T-helper 22 cell (primary cell): ENCODE results near the gene SLC26A4.

Source experiments
- DNase-seq: peaks from one replicate; pipeline ENCODE4 v3.0.0-alpha.2; 2020; ENCODE audit warnings: low read depth

The SLC26A4 gene

DNA sequence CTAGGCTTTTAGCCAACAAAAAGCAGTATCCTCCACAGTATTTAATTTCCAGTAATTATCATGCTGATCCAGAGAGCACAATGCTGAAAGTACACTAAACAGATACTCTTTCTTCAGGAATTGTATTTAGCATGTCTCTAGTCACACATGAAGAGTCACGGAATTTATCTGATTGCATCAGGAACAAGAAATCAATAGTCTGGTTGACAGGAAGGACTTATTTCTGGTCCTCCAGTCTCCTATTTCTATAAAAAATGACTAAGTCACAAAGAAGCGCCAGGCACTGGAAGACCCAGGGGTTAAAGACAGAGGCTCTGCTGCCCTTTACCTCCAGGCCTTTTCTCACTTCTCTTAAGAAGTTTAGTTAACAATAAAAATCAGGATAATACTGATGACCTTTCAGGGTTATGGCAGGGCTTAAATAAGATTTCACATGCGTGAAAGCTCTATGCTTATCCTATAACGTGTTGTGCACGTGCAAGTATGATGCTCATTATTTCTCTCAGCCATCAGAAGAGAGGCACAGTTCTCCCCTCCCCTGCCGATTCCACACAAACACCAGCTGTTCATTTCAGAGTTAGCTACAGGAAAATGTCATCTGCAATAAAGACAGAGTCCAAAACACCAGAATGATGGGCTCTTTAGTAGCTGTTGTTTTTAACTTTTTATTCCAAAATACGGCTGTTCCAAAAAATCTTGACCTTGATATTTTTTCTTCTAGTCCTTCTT, 36.9 kb downstream of the SLC26A4 start:
- DNase-seq, result no peak

DNA sequence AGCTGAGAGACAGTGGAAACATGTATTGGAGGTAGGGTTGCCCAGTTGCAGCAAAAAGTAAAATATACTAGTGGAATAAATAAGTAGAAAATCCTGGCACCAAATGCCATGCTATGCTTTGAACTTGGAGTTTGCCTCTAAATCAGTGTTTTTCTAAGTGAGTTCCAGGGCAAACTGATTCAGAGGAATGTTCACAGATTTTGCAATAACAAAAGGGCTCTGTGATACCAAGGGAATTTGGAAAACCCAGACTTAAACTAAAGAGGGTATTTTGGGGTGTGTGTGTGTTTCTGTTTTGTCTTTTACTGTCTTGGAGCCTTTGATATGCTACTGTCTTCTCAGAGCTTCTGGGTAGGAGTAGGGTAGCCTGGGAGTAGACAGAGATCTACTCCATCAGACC, 39.9 kb downstream of the SLC26A4 start:
- DNase-seq, result no peak

DNA sequence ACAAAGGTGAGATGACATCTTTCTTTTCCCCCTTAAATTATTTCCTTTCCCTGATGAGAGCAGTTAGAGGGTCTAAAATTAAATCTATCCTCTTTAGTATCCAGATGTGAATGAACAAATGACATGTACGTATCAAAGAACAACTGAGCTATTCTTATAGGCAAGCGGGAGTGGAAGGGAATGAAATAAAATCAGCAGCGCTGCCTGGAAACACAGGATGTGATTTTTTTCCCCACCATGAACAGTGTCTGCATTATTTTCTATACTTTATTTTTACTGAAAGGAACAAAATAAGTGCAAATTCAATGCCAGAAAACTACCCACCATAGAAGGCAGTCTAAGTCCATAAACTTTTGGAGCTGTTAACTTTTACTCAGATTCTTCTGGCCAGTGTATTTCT, 40.6 kb downstream of the SLC26A4 start:
- DNase-seq, result no peak

DNA sequence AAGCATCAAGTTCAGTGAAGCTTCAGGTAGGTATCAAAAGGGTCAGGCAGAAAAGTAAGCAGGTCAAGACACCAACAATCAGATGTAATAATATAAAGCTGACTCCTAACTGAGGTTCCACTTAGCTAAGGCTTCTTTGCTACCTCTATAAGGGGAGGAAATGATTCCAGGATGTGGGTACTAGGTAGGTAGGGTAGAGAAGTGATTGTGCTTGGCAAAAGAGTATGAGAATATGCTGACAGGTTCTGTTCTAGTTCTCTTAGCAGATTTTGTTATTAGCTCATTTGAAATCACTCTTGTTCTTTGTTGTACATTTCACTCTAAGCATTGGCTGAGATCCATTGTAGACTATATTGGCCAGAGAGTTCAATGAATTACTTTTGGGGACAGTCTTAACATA, 42.6 kb downstream of the SLC26A4 start:
- DNase-seq, result no peak

DNA sequence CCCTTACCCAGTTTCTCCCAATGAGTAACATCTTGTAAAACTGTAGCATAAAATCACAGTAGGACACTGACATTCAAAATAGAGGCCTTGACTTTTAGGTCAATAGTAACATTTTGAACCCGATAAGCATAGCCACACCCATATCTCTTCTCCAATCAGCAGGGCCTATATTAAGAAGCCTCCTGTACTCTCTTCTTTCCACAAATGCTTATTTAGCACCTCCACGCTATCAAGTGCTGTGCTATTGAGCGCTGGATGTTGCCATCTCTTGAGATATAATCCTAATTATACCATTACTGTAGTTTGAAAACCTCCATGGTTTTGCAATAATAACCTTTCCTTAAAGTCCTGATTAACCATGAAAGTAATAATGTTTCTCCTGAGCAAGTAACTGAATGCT, 43.2 kb downstream of the SLC26A4 start:
- no peak for DNase-seq

DNA sequence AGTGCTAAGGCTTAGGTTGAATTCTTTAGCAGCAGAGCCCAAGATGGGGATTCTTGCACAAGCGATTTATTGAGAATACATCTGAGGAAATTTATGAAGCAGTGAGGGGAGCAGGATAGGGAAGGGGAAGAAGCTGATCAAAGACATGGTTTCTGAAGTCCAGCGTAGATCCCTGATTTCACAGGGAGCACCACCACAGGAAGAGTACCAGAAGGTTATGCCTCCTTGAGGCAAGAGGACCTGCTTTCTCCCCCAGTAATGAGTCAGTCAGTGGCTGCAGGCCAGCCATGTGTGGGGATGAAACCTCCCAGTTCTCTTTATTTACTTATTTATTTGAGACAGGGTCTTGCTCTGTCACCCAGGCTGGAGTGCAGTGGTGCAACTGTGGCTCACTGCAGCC, 48.3 kb downstream of the SLC26A4 start:
- DNase-seq, result no peak

DNA sequence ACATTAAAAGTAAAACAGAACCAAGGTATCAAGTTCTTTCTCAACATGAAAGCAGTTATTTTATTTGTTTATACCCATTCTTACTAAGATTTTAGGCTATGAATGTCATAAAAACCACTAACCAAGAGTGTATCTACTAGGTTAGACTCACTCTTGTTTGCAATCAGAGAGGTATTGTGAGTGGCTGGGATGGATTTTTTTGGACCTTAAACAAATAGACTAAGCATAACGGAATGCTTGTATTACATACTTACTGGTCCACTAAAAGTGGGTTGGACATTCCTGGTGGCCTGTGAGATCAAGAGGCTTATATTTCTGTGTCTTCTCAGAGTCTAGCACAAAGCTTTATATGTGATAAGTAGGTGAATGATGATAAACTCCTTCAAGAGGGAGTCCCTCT, 50.7 kb downstream of the SLC26A4 start:
- DNase-seq, result no peak

DNA sequence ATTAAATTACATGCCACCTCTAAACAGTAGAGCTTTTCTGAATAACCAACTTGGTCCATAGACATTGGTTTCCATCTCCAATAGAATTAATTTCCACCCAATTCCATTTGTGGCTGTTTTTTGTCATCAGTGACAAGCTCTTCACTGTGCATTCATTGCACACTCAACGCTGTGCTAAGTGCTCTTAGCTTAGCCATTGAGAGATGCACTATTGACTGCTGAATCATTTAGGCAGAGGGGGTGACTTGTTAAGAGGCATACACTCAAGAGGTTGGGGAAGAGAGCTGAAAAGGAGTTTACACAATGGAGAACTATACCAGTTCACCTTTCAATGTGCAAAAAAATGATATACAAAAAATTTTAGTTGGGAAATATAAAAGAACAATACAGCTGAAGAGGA, 51.4 kb downstream of the SLC26A4 start:
- DNase-seq, result no peak

DNA sequence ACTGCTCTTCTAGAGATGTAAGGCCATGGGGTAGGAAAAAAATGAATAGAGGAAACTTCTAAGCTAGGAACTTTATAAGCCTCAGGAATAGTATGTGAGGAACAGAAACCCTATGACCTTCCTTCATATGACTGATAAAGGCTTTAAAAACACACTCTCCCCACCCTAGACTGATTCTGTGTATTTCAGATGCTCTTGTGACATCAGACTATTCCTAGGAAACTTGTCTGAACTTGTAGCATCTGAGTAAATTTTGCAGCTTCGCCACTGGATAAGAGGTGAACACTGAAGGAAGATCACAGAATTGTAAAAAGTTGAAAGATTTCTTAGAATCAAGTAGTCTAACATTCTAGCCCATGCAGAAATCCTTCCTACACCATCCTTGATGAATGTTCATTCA, 52.3 kb downstream of the SLC26A4 start:
- DNase-seq, result no peak

DNA sequence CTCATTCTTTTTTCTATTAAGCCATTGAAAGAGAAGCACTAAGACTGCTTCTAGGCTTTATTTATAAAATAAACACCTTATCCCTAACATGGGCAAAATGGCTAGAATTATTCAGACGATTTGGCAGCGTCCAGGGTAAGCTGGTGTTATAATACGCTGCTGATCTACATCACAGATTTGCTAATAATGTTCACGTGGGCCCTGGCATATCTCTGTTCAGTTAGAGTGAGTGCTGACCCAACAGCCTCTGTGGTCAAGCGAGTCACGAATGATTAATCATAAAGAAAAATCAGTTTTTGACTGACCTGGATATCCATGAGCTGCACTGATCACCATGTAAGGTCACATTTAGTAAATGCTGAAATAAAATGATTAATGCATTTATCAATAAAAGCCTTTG, 54.9 kb downstream of the SLC26A4 start:
- no peak for DNase-seq

DNA sequence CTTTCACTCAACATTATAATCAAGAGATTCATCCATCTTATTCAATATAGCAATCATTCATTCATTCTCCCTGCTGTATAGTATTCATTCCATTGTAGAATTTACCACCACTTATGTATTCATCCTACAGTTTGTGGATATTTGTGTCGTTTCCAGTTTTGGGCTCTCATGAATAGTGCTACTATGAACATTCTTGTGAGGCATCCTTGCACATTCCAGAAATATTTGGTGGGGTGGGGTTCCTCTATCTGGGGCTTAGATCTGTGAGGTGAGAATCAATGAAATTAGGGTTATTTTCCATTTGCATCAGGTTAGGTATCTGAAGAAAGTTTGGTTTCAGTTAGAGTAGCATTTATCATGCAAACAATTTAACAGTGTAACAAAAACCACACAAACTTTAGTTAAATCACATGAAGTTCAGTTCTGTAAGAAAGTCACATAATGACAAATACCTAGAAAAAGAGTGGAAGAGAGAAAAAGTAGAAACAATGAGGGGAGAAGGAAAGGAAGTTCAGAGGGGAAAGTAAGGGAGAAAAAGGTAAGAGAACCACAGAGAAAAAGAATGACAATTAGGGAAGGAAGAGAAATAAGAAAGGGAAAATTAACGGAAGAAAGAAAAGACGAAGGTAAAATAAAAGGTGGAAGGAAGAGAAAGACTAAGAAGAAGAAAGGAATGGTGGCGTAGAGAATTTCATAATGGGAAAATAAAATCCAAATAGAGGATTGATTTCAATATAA, 58.0 kb downstream of the SLC26A4 start:
- no peak for DNase-seq

DNA sequence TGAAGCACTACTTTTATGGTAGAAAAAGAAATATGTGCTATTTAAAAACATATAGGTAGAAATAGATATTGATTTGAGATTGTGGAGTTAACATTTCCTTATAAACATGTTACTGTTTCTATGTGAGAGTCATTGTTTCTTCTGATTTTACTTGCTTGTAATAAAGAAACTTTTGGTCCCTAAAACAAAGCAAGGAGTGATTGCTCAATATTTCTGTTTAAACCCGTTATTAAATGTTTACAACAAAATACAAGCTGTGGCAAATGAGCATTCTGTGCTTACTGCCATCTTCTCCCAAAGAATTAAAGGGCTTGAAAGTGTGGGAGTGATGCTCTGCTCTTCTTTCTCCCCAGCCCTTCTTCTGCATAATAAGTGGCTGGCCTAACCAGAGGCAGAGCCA, 60.7 kb downstream of the SLC26A4 start:
- no peak for DNase-seq

DNA sequence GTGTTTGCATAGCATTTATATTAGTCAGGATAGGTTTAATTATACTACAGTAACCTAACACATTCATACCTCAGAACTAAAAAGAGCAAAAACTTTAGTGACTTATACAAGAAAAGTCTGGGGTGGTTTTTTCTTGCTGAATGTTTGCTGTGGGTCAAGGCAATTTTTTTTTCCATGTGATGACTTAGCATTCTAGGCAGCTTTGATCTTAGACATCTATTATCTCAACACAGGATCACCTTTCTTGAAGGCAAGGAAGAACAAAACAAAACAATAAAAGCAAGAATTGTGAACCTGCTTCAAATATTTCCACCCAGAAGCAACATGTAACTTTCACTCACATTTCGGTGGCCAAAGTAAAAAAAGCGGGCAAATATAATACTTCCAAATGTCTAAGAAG, 62.6 kb downstream of the SLC26A4 start:
- DNase-seq, result no peak

DNA sequence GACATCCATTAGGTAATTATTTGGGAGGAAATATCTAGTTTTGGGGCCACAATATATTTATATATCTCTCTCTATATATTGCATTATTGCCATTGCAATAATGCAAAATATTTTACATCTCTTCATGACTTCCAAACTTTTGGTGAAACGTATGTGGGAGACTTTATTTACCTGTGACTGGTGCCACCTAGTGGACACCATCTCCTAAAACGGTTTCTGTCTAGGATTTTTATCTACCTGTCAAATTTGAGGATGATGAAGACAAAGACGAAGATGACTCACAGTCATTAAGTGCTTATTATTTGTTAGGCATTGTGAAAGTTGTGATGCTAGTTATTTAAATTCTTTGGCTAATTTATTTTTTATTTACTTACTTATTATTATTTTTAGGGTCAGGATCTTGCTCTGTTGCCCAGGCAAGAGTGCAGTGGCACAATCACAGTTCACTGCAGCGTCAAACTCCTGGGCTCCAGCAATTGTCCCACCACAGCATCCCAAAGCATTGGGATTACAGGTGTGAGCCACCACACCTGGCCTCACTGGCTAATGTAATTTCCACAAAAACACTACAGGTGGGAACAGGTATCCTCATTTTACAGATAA, 64.6 kb downstream of the SLC26A4 start:
- DNase-seq, result peak; percentile 8

DNA sequence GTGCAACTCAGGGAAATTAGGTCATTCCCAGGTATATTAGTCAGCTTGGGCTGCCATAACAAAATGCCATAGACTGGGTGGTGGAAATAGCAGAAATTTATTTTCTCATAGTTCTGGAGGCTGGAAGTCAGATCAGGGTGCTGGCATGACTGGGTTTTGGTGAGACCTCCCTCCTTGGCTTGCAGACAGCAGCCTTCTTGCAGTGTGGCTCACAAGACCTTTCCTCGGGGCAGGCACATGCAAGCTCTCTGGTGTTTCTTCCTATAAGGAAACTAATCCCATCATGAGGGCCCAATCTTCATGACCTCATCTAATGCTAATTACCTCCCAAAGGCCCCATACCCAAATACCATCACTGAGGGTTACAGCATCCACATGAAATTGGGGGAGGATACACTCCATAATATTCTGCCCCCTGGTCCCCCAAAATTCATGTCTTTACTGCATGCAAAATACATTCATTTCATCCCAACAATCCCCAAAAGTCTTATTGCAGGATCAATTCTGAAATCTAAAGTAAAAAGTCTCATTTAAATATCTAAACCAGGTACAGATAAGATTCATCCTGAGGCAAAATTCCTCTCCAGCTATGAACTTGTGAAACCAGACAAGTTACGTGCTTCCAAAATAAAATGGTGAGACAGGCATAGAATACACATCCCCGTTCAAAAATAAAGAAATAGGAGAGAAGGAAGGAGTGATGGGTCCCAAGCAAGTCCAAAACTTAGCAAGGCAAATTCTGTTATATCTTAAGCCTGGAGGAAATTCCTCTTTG, 65.9 kb downstream of the SLC26A4 start:
- DNase-seq, result no peak

DNA sequence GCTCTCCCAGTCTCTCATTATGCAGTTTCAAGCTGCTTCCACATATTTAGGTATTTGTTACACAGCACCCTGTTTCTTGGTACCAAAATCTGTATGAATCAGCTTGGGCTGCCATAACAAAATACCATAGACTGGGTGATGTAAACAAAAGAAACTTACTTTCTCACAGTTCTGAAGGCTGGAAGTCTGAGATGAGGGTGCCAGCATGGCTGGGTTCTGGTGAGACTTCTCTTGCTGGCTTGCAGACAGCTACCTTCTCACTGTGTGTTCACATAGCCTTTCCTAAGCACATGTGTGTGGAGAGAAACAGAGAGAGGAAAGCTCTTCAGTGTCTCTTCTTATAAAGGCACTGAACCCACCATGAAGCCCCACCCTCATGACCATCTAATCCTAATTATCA, 67.6 kb downstream of the SLC26A4 start:
- DNase-seq, result no peak

DNA sequence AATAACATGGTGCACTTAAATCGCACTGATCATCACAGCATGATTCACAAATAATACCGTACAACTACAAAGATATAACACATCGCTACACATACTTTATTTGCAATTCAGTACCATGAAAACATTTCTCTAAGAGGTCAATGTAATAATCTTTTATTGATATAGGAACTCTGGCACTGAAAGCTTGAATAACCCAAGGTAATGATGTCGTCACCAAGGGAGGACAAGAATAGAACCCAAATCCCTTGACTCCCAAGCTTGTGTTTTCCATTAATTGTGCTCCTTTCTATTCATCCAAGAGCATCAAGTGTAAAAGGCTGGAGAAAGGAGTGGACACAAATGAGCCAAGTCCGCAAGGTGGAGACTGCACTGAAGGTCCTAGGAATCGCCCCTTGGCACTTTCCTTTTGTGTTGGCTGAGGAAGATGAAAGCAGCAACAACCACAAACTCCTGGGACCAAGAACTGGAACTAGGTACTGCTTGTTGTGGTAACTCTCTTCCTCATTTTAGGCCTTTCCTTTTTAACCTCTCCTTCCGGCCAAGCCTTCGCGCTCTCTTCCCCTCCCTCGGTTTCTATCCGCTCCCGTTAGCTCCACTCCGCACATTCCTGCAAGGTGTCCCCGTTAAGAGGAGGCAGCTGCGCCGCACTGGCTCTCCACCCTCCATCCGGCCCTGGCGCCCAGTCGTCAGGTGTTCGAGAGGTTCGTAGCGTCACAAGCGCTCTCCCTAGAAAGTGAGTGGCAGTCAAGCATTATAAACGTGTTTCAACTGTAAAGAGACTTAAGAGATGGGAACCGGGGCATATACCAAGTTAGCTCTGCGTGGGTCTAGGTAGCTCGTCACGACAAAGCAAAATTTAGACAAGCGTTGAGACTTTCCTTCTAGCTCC, 82.3 kb downstream of the SLC26A4 start:
- peak; percentile 41 for DNase-seq

DNA sequence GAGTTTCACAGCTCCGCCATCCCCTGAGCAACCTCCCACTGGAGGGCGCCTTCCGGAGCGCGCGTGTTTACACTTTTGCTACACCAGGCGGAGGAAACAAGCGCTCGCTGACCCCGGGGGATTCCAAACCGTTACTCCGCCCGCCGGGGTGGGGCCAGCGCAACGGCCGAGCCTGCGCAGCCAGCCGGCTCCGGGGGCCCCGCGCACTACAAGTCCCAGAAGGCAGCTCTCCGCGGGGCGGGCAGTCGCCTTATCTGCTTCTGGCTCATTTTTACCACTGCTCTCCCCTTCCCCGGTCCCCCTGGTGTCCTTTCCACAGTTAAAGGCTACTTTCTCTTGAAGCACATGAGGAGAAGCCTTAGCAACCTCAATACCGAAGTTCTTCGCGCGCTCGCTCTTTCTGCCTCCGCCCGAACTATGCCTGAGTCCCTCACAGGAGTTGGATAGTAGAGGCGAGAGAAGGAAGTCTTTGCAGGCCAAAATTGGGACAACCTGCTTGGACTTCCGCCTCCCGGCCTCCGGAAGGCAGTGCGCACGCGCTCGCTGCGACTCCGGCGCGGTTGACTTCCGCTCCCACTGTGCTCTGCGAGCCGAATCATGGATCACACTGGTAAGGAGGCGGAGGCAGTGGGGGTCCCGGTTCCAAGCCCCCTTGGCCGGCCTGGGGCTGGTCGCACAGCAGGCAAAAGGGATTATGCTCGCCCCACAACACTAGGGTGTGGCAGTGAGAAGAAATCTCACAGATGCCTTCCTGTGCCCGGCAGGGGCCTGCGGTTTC, 83.1 kb downstream of the SLC26A4 start, which contains the start of gene CBLL1:
TSS of gene CBLL1 (plus strand) at position 576 of the 778 bp plus-strand sequence. CDS start at position 598, 22 bp downstream.
- peak; percentile 94 for DNase-seq

DNA sequence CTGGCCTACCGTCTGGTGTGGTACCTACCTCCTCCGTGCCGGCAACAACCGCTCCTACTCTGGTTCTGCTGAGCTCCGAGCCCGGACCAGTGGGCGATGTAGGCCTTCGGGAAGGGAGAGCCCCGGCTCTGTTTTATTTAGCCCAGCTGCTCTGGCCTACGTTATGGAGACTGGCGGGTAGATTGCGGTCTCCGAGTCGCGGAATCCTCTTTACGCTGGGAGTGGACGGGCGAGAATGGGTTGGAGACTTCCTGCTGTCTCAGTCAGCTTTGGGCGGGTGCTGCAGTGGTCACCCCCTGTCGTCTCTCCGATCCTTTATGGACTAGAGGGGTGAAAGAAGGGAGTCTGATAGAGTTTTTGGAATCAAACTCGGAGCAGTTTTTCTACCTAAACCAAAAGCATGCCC, 83.7 kb downstream of the SLC26A4 start:
- DNase-seq, result no peak

DNA sequence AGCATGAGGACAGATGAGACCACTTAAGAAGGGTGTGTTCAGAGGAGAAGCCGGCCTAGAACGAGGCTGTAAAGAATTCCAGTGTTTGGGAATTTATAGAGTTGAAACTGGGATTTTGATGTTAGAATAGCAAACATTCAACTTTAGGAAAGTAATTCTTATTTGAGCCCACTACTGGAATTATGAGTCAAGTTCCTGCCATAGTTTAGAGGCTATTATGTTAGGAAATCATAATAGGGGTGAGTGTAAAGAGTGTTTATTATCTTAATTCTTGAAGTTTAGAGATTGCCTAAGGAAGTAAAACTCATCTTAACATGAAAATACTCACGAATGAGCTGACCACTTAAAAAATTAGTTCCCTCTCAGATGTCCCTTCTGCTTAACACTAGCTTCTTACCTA, 85.4 kb downstream of the SLC26A4 start:
- DNase-seq, result no peak

DNA sequence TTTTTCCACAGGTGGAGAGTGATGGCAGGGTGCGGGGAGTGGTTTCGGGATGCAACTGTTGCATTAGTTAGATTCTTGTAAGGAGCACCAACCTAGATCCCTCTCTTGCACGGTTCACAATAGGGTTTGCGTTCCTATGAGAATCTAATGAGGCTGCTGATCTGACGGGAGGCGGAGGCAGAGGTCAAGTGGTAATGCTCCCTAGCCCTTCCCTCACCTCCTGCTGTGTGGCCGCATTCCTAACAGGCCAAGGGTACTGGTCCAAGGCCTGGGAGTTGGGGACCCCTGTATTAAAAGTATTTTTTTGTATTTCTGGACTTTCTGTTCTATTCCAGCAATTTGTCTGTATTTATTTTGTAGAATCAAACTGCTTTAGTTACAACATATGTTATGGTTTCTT, 90.5 kb downstream of the SLC26A4 start:
- DNase-seq, result no peak
